ENCODE results near the gene SUMF2. TPM values are rescaled to one million over a fixed set of nuclear protein-coding genes. Genes with fewer than 3 reads are reported as not detected.

Gene SUMF2
- total and polyA plus RNA-seq, 2 donors (not counting 3 experiments of a cell fraction or from before 2014, with no cell fraction given) = 91.3 to 110 TPM

- POLR2A ChIA-PET = no interaction called here
- Histone ChIP-seq H3K4me1 (ENCODE audit: control insufficient read depth, extremely low read depth, insufficient read depth, low read length) (peaks cover 5% of the 10 kb centered on the region), H3K36me3 (ENCODE audit: control insufficient read depth in 2 of 2, extremely low read depth in 1 of 2, insufficient read depth in 2 of 2, low read length in 2 of 2) (peaks cover 0 to 3% of the 10 kb centered on the region in 2 experiments), H2AFZ (ENCODE audit: low read depth, low read length) (no peak overlapping the region), H3K4me2 (ENCODE audit: insufficient read depth, low read length) (no peak overlapping the region), H3K9me1 (replicated peaks; ENCODE audit: control insufficient read depth, extremely low read depth, insufficient read depth, low read length) (no peaks in the 10 kb centered on the region), H3K9ac (replicated peaks; ENCODE audit: extremely low read depth, insufficient read depth, low read length) (no peak overlapping the region), H3K9me3 (replicated peaks; ENCODE audit: control insufficient read depth, insufficient read depth, low read length) (no peaks in the 10 kb centered on the region), H3K79me2 (ENCODE audit: control insufficient read depth, insufficient read depth, low read length) (no peaks in the 10 kb centered on the region), H4K20me1 (replicated peaks; ENCODE audit: control insufficient read depth, extremely low read depth, insufficient read depth, low read length) (no peaks in the 10 kb centered on the region), H3K27ac (ENCODE audit: insufficient read depth, low read depth, low read length) (no peak overlapping the region), H3K4me3 (replicated peaks in 1 of 3; ENCODE audit: insufficient read depth in 1 of 3, low read depth in 1 of 3, low read length in 3 of 3) (no peak overlapping the region), H3K27me3 (ENCODE audit: control insufficient read depth in 2 of 2, insufficient read depth in 2 of 2, low read length in 2 of 2) (no peaks in the 10 kb centered on the region)
- CTCF ChIA-PET = interaction anchor here (1.3 kb wide), 1 partner anchor 45 kb away, joined by 5 read pairs; no protein-coding TSS in a partner anchor
- dilution Hi-C loops (cut with MboI; ENCODE audit: extremely low pct_ligation_motif_present, low sequenced_read_pairs) = no loop called here
- no TSS peak for BruUV-seq (replicated peaks)
- FAIRE-seq = no peak
- no peak for DNase-seq (ENCODE audit: low read depth, low spot score)
- TF ChIP-seq CTCF (IDR thresholded peaks at IDR 0.05; ENCODE audit: extremely low read depth in 1 of 2, insufficient read depth in 1 of 2, low read depth in 1 of 2, low read length in 2 of 2) (no peak), EZH2 (IDR thresholded peaks at IDR 0.05; ENCODE audit: borderline replicate concordance, low read depth, low read length, severe bottlenecking) (no peak), POLR2AphosphoS5 (IDR thresholded peaks at IDR 0.05; ENCODE audit: insufficient read depth, low read depth, low read length) (no peak), MAX (IDR thresholded peaks at IDR 0.05; ENCODE audit: insufficient read depth, insufficient read length) (no peak), JUN (IDR thresholded peaks at IDR 0.05; ENCODE audit: borderline replicate concordance, insufficient read depth, insufficient read length, low read depth) (no peak), MYC (IDR thresholded peaks at IDR 0.05; ENCODE audit: low read depth, low read length) (no peak), GATA2 (IDR thresholded peaks at IDR 0.05; ENCODE audit: insufficient read depth, insufficient read length, low read depth, low read length) (no peak), FOS (IDR thresholded peaks at IDR 0.05; ENCODE audit: borderline replicate concordance, insufficient read depth, low read length) (no peak), POLR2A (IDR thresholded peaks at IDR 0.05; ENCODE audit: low read depth, low read length) (no peak)
- intact Hi-C loops (cut with micrococcal nuclease) = no loop called here
Measured at GRCh38 chr7:56028942-56029630, 35.0 kb upstream of the SUMF2 start.
